CD8-positive, alpha-beta memory T cell (primary cell): ENCODE measurements around the gene CDK17. TPM values are rescaled to one million over a fixed set of nuclear protein-coding genes. Genes with fewer than 3 reads are reported as not detected.

Experiments used
- CTCF ChIA-PET: fragments of 350-600 bp; sonication (Branson Sonifier 250); formaldehyde crosslinking; loops from one replicate; lab custom pipeline; 2021; ENCODE audit warnings: antibody characterized with exemption; lab: Charles Lee
- POLR2A ChIA-PET: fragments of 350-600 bp; sonication (Branson Sonifier 250); formaldehyde crosslinking; loops from one replicate; lab custom pipeline; 2021; ENCODE audit warnings: antibody characterized with exemption; lab: Charles Lee
- DNase-seq, 5 donors: peaks; one replicate each; pipeline versions ENCODE4 v3.0.0 to v3.0.0-alpha.2; 2020 to 2022; ENCODE audit warnings: mixed read lengths in 1 of 5
- H3K27ac ChIP-seq: one replicate; pipeline ENCODE4 v1.7.0; 2013; ENCODE audit warnings: low read depth, mild to moderate bottlenecking, low read length, moderate library complexity
- H3K27me3 ChIP-seq: 2 replicates; pipeline ENCODE4 v1.7.0; 2013; ENCODE audit warnings: low read length, mild to moderate bottlenecking; ENCODE audit not compliant: insufficient read depth, poor library complexity, severe bottlenecking
- H3K36me3 ChIP-seq: 2 replicates; pipeline ENCODE4 v1.7.0; 2013; ENCODE audit warnings: mild to moderate bottlenecking, low read length, moderate library complexity; ENCODE audit not compliant: insufficient read depth
- H3K4me1 ChIP-seq: 2 replicates; pipeline ENCODE4 v1.7.0; 2013; ENCODE audit warnings: mild to moderate bottlenecking, low read length, moderate library complexity; ENCODE audit not compliant: insufficient read depth
- H3K4me3 ChIP-seq: 2 replicates; pipeline ENCODE4 v1.7.0; 2013; ENCODE audit warnings: mild to moderate bottlenecking, low read length
- H3K9me3 ChIP-seq: 2 replicates; pipeline ENCODE4 v1.7.0; 2013; ENCODE audit warnings: mild to moderate bottlenecking, low read length
- H3K27ac Mint-ChIP-seq, 8 donors: one replicate each; pipeline ENCODE4 v1.8.0; 2020 to 2021; ENCODE audit warnings: mixed read lengths in 8 of 8, mild to moderate bottlenecking in 6 of 8, inconsistent platforms in 3 of 8, moderate library complexity in 3 of 8
- H3K27me3 Mint-ChIP-seq, 2 donors: one replicate each; pipeline ENCODE4 v1.8.0; 2020 to 2021; ENCODE audit warnings: mixed read lengths in 2 of 2, mild to moderate bottlenecking in 1 of 2, moderate library complexity in 1 of 2
- H3K36me3 Mint-ChIP-seq, 3 donors: one replicate each; pipeline ENCODE4 v1.8.0; 2020 to 2021; ENCODE audit warnings: mixed read lengths in 3 of 3, inconsistent platforms in 1 of 3, mild to moderate bottlenecking in 1 of 3
- H3K4me1 Mint-ChIP-seq, 3 donors: one replicate each; pipeline ENCODE4 v1.8.0; 2020 to 2021; ENCODE audit warnings: mixed read lengths in 3 of 3, inconsistent platforms in 1 of 3, mild to moderate bottlenecking in 1 of 3
- H3K4me3 Mint-ChIP-seq, 7 donors: one replicate each; pipeline ENCODE4 v1.8.0; 2020 to 2021; ENCODE audit warnings: mixed read lengths in 7 of 7, mild to moderate bottlenecking in 6 of 7, moderate library complexity in 4 of 7, inconsistent platforms in 2 of 7
- H3K9me3 Mint-ChIP-seq, 5 donors: one replicate each; pipeline ENCODE4 v1.8.0; 2020 to 2022; ENCODE audit warnings: mixed read lengths in 5 of 5, mild to moderate bottlenecking in 3 of 5, moderate library complexity in 2 of 5, inconsistent platforms in 1 of 5
- polyA plus RNA-seq: library from polyadenylated mRNA; unstranded; fragments of 300-500 nt; fragmentation: Illumina TruSeq; gene quantifications from one replicate; pipeline ENCODE4 v1.2.3, GENCODE V29; 2021
- total RNA-seq, 2 experiments: library from RNA; stranded (reverse); gene quantifications; one replicate each; pipeline ENCODE4 v1.2.3, GENCODE V29; 2021

The CDK17 gene
- total and polyA plus RNA-seq, 3 experiments from 2014 or later = 34.6 to 40.0 (median 36.0) TPM

DNA sequence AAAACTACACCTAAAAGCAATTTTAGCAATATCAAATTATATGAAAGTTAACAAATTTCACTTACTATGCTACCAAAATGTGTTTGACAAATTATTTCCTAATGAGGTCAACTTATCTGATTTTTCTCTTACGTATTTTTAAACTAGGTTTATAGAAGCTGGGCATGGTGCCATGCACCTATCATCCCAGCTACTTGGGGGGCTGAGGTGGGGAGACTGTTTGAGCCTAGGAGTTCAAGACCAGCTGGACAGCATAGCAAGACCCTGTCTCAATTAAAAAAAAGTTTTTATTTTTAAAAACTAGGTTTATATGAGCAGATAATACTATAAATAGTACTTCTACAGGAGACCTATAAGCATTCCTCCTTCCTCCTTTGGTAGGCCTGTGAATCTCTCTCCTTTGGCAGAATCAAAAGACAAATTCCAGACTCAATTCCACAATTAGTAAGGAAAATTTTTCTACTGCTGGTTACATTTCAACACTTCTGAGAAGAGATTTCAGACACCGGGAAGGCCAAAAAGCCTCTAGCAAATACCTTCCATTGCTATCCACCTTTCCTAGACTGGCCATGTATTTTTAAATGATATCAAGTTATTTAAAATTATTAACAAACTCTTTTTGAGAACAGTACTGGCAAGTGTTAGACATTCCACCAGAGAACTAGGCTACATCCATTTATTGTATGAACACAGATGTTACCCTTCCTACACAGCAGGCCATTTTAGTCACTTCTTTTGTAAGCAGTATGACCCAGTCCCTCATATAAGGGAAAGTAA, 34.4 kb downstream of the CDK17 start:
- peaks cover 67% of the 10 kb centered on the region for H3K4me1 ChIP-seq
- POLR2A ChIA-PET = no interaction called here

DNA sequence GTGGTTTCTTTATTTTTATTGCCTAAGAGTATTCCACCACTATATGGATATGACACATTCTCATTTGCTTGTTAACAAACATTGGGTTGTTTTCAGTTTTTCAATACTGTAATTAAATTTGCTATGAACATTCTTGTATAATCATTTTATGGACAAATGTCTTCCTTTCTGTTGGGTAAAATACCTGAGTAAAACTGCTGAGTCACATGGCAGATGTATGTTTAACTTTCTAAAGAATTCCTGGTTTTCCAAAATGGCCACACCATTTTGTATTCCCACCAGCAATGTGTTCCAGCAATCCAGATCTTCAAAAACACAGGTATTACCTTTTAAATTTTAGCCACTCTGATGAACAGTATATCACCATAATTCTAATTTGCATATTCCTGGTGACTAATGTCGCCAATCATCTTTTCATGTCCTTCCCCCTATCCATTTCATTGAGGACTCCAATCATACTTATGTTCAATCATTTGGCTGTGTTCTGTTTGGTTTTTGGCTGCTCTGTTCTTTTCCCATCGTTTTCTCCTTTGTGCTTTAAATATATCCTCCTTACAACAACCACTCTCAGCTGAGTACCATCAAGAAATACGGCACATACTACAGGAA, 36.0 kb downstream of the CDK17 start:
- Mint-ChIP-seq H3K27ac (peak overlapping the region in 1 of 8 donors; percentile 41), H3K9me3 (no peaks in the 10 kb centered on the region), H3K4me3 (peak overlapping the region in 2 of 7 donors; percentile 5 to 27), H3K27me3 (no peaks in the 10 kb centered on the region), H3K4me1 (peaks cover 68 to 93% (median 91%) of the 10 kb centered on the region in 3 donors), H3K36me3 (peaks cover 0 to 11% (median 5%) of the 10 kb centered on the region in 3 donors)
- Histone ChIP-seq H3K4me1 (peaks cover 76% of the 10 kb centered on the region), H3K27me3 (no peaks in the 10 kb centered on the region), H3K36me3 (no peaks in the 10 kb centered on the region), H3K9me3 (no peaks in the 10 kb centered on the region), H3K27ac (no peak overlapping the region), H3K4me3 (no peak overlapping the region)
- CTCF ChIA-PET = interaction anchor here (0.9 kb wide), 1 partner anchor 11 kb away, joined by 3 read pairs; no protein-coding TSS in a partner anchor
- POLR2A ChIA-PET = no interaction called here
- DNase-seq = no peak

More for the DNA sequence above, 34.4 kb downstream of the CDK17 start:
- no peak overlapping the region for H3K27ac ChIP-seq
- no peaks in the 10 kb centered on the region for H3K27me3 ChIP-seq
- no peaks in the 10 kb centered on the region for H3K9me3 Mint-ChIP-seq
- no peak for DNase-seq
- CTCF ChIA-PET = no interaction called here
- no peaks in the 10 kb centered on the region for H3K27me3 Mint-ChIP-seq
- no peak overlapping the region for H3K4me3 ChIP-seq
- peaks cover 61 to 91% (median 91%) of the 10 kb centered on the region in 3 donors for H3K4me1 Mint-ChIP-seq
- H3K9me3 ChIP-seq = no peaks in the 10 kb centered on the region
- H3K4me3 Mint-ChIP-seq = peak overlapping the region in 1 of 7 donors; percentile 17
- peaks cover 0 to 8% (median 7%) of the 10 kb centered on the region in 3 donors for H3K36me3 Mint-ChIP-seq
- H3K27ac Mint-ChIP-seq = peak overlapping the region in 1 of 8 donors; percentile 50
- H3K36me3 ChIP-seq = no peaks in the 10 kb centered on the region

DNA sequence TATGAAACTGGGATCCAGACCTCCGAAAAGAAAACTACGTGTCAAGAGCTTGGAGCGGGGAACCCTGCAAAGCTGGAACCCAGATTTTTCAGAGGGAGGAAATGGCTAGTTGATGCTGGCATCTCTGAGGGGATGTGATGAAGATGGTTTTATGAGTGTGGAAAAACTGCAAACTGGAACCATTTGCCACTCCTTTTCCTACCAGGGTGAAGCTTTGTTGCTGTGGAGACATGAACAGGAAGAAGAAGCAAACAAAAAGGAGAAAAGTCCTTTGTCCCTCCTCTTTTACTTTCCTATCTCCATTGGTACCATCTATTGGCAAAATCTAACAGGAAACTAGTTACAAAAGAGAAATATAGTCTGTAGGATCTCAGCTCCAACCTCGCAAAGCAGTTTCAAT, 39.2 kb downstream of the CDK17 start:
- H3K27ac ChIP-seq = no peak overlapping the region
- H3K36me3 ChIP-seq = no peaks in the 10 kb centered on the region
- peak overlapping the region in 4 of 7 donors; percentile 13 to 69 (median 23) for H3K4me3 Mint-ChIP-seq
- no peak overlapping the region for H3K4me3 ChIP-seq
- DNase-seq = no peak
- POLR2A ChIA-PET = no interaction called here
- CTCF ChIA-PET = no interaction called here
- H3K9me3 Mint-ChIP-seq = no peaks in the 10 kb centered on the region
- peaks cover 78% of the 10 kb centered on the region for H3K4me1 ChIP-seq
- no peaks in the 10 kb centered on the region for H3K27me3 Mint-ChIP-seq
- no peaks in the 10 kb centered on the region for H3K27me3 ChIP-seq
- peaks cover 69 to 89% (median 88%) of the 10 kb centered on the region in 3 donors for H3K4me1 Mint-ChIP-seq
- H3K27ac Mint-ChIP-seq = peak overlapping the region in 1 of 8 donors; percentile 2
- peaks cover 0 to 11% (median 3%) of the 10 kb centered on the region in 3 donors for H3K36me3 Mint-ChIP-seq
- H3K9me3 ChIP-seq = no peaks in the 10 kb centered on the region

DNA sequence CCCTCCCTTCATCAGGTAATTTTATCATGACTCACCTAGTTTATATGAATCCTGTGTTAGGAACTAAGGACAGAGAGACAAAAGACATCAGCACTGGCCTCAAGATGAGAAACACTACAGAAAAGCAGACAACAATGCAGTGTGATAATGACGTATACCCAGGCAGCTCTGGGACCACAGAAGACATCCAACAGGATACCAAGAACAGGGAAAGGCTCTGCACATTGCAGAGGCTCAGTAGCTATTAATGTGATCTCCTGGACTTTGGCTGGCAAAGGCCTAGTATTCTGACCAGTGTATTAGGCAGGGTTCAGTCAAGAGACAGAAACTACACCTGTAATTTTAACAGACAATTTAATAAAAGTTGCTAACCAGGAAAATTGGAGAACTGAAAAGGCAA, 39.7 kb downstream of the CDK17 start:
- Mint-ChIP-seq H3K27ac (peak overlapping the region in 5 of 8 donors; percentile 1 to 44 (median 13)), H3K27me3 (no peaks in the 10 kb centered on the region)
- H3K4me1 ChIP-seq = peaks cover 73% of the 10 kb centered on the region

DNA sequence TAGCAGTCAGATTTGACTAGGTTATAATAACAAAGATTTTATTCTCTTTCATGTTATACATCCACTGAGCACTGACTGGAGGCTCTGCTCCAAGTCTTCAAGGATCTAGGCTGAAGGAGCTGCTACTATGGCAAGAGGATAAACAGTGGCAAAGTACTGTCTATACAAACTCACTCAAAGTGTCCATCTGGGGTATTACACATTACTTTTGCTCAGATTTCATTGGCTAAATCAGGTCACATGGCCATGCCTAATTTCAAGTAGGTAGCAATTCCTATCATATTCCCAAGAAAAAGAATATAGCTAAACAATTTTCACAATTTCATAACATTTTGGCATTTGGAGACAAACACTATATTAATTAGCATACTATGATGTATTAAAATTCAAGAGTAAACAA, 40.9 kb downstream of the CDK17 start:
- DNase-seq = no peak
- Mint-ChIP-seq H3K27ac (peak overlapping the region in 1 of 8 donors; percentile 17), H3K4me1 (peaks cover 70 to 89% (median 88%) of the 10 kb centered on the region in 3 donors), H3K36me3 (peaks cover 0 to 7% (median 3%) of the 10 kb centered on the region in 3 donors), H3K27me3 (no peaks in the 10 kb centered on the region), H3K4me3 (no peak overlapping the region), H3K9me3 (no peaks in the 10 kb centered on the region)
- Histone ChIP-seq H3K36me3 (no peaks in the 10 kb centered on the region), H3K27ac (no peak overlapping the region), H3K4me3 (no peak overlapping the region), H3K4me1 (peaks cover 78% of the 10 kb centered on the region), H3K27me3 (no peaks in the 10 kb centered on the region), H3K9me3 (no peaks in the 10 kb centered on the region)
- POLR2A ChIA-PET = no interaction called here
- CTCF ChIA-PET = no interaction called here

More for the DNA sequence above, 39.7 kb downstream of the CDK17 start:
- Histone ChIP-seq H3K4me3 (no peak overlapping the region), H3K27ac (no peak overlapping the region), H3K36me3 (no peaks in the 10 kb centered on the region), H3K27me3 (no peaks in the 10 kb centered on the region), H3K9me3 (no peaks in the 10 kb centered on the region)
- Mint-ChIP-seq H3K4me3 (peak overlapping the region in 2 of 7 donors; percentile 13 to 21), H3K9me3 (no peaks in the 10 kb centered on the region), H3K36me3 (peaks cover 0 to 11% (median 3%) of the 10 kb centered on the region in 3 donors), H3K4me1 (peaks cover 69 to 89% (median 88%) of the 10 kb centered on the region in 3 donors)
- POLR2A ChIA-PET = no interaction called here
- CTCF ChIA-PET = no interaction called here
- DNase-seq = no peak

DNA sequence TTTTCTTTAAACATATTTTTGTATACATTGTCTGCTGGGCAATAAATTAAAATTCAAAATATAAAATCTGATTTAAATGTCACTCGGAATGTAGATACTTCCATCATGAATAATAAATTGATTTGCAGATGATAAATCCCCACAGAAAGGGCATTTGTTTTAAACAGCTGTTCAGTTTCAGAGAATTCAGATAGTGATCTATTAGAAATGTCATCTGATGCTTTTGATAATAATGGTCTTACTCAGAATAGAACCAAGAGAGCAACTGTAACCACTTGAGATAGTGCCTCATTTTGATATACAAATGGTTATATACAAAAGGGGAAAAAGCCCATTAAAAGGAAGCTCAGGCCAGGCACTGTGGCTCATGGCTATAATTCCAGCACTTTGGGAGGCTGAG, 43.4 kb downstream of the CDK17 start:
- H3K36me3 Mint-ChIP-seq = peaks cover 0 to 6% (median 3%) of the 10 kb centered on the region in 3 donors
- DNase-seq = no peak
- ChIA-PET POLR2A (no interaction called here), CTCF (no interaction called here)
- peaks cover 84 to 94% (median 93%) of the 10 kb centered on the region in 3 donors for H3K4me1 Mint-ChIP-seq
- Histone ChIP-seq H3K4me3 (no peak overlapping the region), H3K4me1 (peaks cover 83% of the 10 kb centered on the region), H3K27me3 (no peaks in the 10 kb centered on the region), H3K9me3 (no peaks in the 10 kb centered on the region), H3K27ac (no peak overlapping the region), H3K36me3 (no peaks in the 10 kb centered on the region)
- H3K27me3 Mint-ChIP-seq = no peaks in the 10 kb centered on the region
- no peak overlapping the region for H3K4me3 Mint-ChIP-seq
- H3K9me3 Mint-ChIP-seq = no peaks in the 10 kb centered on the region
- H3K27ac Mint-ChIP-seq = no peak overlapping the region

DNA sequence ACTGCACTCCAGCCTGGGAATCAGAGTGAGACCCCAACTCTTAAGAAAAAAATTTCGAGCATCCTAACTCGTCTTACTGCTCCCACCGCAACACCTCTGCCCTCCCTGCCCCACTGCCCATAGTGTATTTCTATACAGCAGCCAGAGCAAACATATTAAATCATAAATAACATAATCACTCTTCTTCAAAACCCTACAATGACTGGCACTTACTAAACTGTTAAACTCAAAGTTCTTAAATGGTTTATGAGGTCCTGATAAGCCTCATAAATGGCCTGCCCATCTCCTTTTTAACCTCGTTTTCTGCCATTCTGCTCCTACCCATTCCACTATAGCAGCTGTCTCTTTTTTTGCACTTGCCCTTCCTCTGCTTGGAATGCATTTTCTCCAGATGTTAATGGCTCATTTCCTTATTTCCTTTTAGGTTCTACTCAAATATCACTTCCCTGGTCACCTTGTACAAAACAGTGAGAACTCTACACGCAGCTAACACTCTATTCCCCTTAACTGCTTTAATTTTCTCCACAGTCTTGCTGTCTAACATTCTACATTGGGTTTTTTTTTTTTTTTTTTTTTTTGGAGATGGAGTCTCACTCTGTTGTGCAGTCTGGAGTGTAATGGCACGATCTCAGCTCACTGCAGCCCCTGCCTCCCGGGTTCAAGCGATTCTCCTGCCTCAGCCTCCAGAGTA, 45.2 kb downstream of the CDK17 start:
- H3K9me3 Mint-ChIP-seq = no peaks in the 10 kb centered on the region
- peak overlapping the region in 5 of 8 donors; percentile 0 to 69 (median 47) for H3K27ac Mint-ChIP-seq
- Histone ChIP-seq H3K36me3 (no peaks in the 10 kb centered on the region), H3K4me1 (peaks cover 80% of the 10 kb centered on the region), H3K9me3 (no peaks in the 10 kb centered on the region), H3K4me3 (no peak overlapping the region), H3K27me3 (no peaks in the 10 kb centered on the region), H3K27ac (no peak overlapping the region)
- peak overlapping the region in 2 of 7 donors; percentile 5 to 9 for H3K4me3 Mint-ChIP-seq
- H3K36me3 Mint-ChIP-seq = no peaks in the 10 kb centered on the region
- H3K27me3 Mint-ChIP-seq = no peaks in the 10 kb centered on the region
- peaks cover 82 to 94% (median 93%) of the 10 kb centered on the region in 3 donors for H3K4me1 Mint-ChIP-seq
- ChIA-PET POLR2A (interaction anchor here (0.6 kb wide), 1 partner anchor 34 kb away, joined by 4 read pairs; no protein-coding TSS in a partner anchor), CTCF (no interaction called here)
- DNase-seq = no peak
